ENCODE results near the gene AFF3.
A peak's percentile ranks its signal among the peaks of the same experiment; 100 is the strongest.

Gene AFF3

DNA sequence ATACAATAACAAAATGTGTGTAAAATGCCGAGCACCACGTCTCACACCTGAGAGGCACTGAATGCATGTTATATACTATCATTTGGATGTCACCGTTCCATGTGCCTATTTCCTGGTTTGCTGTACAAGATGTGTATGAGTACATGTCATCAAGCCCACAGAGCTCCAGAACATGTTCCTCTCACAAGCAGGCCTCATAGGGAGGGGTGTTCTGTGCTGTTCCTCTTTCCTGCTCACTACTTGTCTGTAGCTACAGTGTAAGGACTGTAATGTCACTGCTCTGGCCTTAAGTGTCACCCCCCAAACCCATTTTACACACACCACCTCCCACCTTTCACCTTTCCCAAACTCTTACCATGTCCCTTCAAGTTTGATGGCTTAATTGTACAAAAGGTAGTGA lies 1.8 kb downstream of the AFF3 start:
- DNase-seq (ENCODE audit: extremely low spot score): no peak
- TF ChIP-seq, protein P1, sequence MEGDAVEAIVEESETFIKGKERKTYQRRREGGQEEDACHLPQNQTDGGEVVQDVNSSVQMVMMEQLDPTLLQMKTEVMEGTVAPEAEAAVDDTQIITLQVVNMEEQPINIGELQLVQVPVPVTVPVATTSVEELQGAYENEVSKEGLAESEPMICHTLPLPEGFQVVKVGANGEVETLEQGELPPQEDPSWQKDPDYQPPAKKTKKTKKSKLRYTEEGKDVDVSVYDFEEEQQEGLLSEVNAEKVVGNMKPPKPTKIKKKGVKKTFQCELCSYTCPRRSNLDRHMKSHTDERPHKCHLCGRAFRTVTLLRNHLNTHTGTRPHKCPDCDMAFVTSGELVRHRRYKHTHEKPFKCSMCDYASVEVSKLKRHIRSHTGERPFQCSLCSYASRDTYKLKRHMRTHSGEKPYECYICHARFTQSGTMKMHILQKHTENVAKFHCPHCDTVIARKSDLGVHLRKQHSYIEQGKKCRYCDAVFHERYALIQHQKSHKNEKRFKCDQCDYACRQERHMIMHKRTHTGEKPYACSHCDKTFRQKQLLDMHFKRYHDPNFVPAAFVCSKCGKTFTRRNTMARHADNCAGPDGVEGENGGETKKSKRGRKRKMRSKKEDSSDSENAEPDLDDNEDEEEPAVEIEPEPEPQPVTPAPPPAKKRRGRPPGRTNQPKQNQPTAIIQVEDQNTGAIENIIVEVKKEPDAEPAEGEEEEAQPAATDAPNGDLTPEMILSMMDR (IDR thresholded peaks at IDR 0.05; ENCODE audit: control extremely low read depth, extremely low read depth, low read depth, missing control alignments): no peak
- POLR2A ChIA-PET: no interaction called here
- CTCF ChIA-PET: interaction anchor here (0.7 kb wide), 1 partner anchor 70 kb away, joined by 3 read pairs; no protein-coding TSS in a partner anchor

- TF ChIP-seq, protein P1 (IDR thresholded peaks at IDR 0.05; ENCODE audit: control extremely low read depth, extremely low read depth, low read depth, missing control alignments): no peak
- ChIA-PET CTCF (no interaction called here), POLR2A (no interaction called here)
- no peak for DNase-seq (ENCODE audit: extremely low spot score)
Measured at GRCh38 chr2:100137866-100138570, 4.4 kb downstream of the AFF3 start.

DNA sequence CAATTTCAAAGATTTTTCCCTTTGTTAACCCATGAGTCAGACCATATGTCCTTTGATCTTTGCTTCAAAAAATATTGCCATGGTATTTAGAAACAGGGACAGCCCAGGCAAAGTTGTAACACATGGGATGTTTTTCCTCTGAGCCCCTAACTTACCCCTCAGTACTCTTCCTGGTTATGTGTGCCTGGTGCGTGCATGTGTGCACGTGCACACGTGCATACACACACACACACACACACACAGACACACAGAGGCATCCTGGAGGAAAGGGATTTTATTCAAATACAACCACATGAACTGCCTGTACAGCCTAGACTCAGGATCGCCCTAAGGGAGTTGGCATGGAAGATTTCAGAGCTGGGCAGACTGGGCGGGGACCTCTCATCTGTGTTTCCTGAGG lies 5.1 kb downstream of the AFF3 start:
- no peak for DNase-seq (ENCODE audit: extremely low spot score)
- ChIA-PET CTCF (no interaction called here), POLR2A (no interaction called here)
- TF ChIP-seq, protein P1 (IDR thresholded peaks at IDR 0.05; ENCODE audit: control extremely low read depth, extremely low read depth, low read depth, missing control alignments): no peak

GRCh38 chr2:100136310-100136709 lies 6.1 kb downstream of the AFF3 start:
- TF ChIP-seq, protein P1 (IDR thresholded peaks at IDR 0.05; ENCODE audit: control extremely low read depth, extremely low read depth, low read depth, missing control alignments): no peak
- peak; percentile 39 for DNase-seq (ENCODE audit: extremely low spot score)
- CTCF ChIA-PET: no interaction called here
- POLR2A ChIA-PET: no interaction called here

- no peak for DNase-seq (ENCODE audit: extremely low spot score)
- ChIA-PET CTCF (interaction anchor here (1.2 kb wide), 1 partner anchor 107 kb away, joined by 3 read pairs; no protein-coding TSS in a partner anchor), POLR2A (no interaction called here)
- TF ChIP-seq, protein P1 (IDR thresholded peaks at IDR 0.05; ENCODE audit: control extremely low read depth, extremely low read depth, low read depth, missing control alignments): no peak
Measured at GRCh38 chr2:100135415-100135814, 7.0 kb downstream of the AFF3 start.

DNA sequence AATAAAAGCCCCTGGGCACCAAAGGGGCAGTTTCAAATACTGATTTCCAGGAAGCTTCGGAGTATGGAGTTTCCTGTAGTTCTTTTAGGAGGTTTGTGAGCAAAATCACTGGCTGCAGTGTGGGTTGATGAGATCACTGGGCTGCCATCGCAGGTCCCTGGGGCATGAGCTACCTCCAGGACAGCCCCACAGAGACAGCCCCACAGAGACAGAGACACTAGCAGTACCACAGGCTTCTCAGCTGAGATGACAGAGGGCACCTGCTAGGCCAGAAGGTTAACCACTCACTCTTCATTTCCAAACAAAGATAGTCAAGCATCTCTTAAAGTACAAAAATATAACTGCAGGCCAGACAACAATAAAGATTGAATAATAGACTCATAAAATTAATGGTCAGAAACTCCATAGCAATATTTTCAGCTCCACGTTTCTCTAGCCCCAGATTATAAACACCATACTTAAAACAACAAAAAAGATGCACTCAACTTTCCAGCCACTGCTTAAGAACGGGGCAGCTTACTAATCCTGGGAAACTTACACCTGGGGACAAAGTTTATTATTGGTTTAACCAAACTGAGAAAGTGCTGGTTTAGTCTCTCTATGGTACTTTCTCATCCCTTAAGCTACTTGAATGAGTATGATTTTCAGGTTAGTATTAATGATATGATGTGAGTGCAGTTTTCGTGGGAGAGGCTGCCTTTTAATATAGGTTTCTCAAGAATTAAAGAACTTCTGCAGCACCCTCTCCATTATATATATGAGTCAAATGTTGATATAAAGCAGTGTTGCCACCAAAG lies 11.6 kb downstream of the AFF3 start:
- TF ChIP-seq, protein P1 (IDR thresholded peaks at IDR 0.05; ENCODE audit: control extremely low read depth, extremely low read depth, low read depth, missing control alignments): no peak
- no peak for DNase-seq (ENCODE audit: extremely low spot score)
- ChIA-PET CTCF (interaction anchor here (0.7 to 2.0 kb wide), 2 partner anchors 11 to 20 kb away, joined by 3 to 6 read pairs; no protein-coding TSS in a partner anchor), POLR2A (no interaction called here)
